ENCODE data around the gene TMEM243. TPM values are rescaled to one million over a fixed set of nuclear protein-coding genes. Genes with fewer than 3 reads are reported as not detected.

Gene TMEM243
- total RNA-seq, 1 experiment from 2014 or later, result 15.4 TPM

GRCh38 chr7:87171282-87171934 is 48.1 kb downstream of the TMEM243 start:
- no TSS peak for BruUV-seq (replicated peaks)
- intact Hi-C loops (cut with micrococcal nuclease; ENCODE audit: unreplicated experiment), result no loop called here

GRCh38 chr7:87170828-87171227 is 48.7 kb downstream of the TMEM243 start:
- H3K4me1 ChIP-seq (ENCODE audit: control insufficient read depth, insufficient read depth, low read length), result no peaks in the 10 kb centered on the region
- TF ChIP-seq CTCF (IDR thresholded peaks at IDR 0.05) (no peak), TCF7L2 (IDR thresholded peaks at IDR 0.05; ENCODE audit: low read depth, low read length) (no peak), SIN3A (IDR thresholded peaks at IDR 0.05; ENCODE audit: borderline replicate concordance, insufficient read depth, low read depth, low read length) (no peak), POLR2AphosphoS5 (IDR thresholded peaks at IDR 0.05; ENCODE audit: low read depth, low read length) (no peak), REST (IDR thresholded peaks at IDR 0.05; ENCODE audit: insufficient read depth in 1 of 2, low read depth in 2 of 2, low read length in 1 of 2) (no peak)
- in situ Hi-C loops (cut with HindIII; ENCODE audit: low pct_unique_long_range_greater_than_20kb, low sequenced_read_pairs), result no loop called here
- ChIA-PET CTCF (no interaction called here), POLR2A (no interaction called here)
- H3K4me3 ChIP-seq (ENCODE audit: low read depth in 2 of 2, low read length in 2 of 2), result no peak overlapping the region
- H3K36me3 ChIP-seq (ENCODE audit: control insufficient read depth, insufficient read depth, low read length), result peaks cover 74% of the 10 kb centered on the region
- ATAC-seq (no peak), DNase-seq (ENCODE audit: low read depth, low spot score) (no peak)
- no peaks in the 10 kb centered on the region for H3K9me3 ChIP-seq (ENCODE audit: control insufficient read depth, insufficient read depth, low read depth, low read length)
- H3K27me3 ChIP-seq (ENCODE audit: control insufficient read depth, insufficient read depth, low read length), result no peaks in the 10 kb centered on the region
- H3K27ac ChIP-seq (ENCODE audit: low read length), result no peak overlapping the region
- BruUV-seq (replicated peaks), result no TSS peak
- intact Hi-C loops (cut with micrococcal nuclease; ENCODE audit: unreplicated experiment), result no loop called here

More at GRCh38 chr7:87171282-87171934, 48.1 kb downstream of the TMEM243 start:
- ATAC-seq (no peak), DNase-seq (ENCODE audit: low read depth, low spot score) (no peak)
- no peak for TF ChIP-seq POLR2AphosphoS5 (IDR thresholded peaks at IDR 0.05; ENCODE audit: low read depth, low read length)
- no peak for TF ChIP-seq CTCF (IDR thresholded peaks at IDR 0.05)
- TF ChIP-seq REST (IDR thresholded peaks at IDR 0.05; ENCODE audit: insufficient read depth in 1 of 2, low read depth in 2 of 2, low read length in 1 of 2), result no peak
- no peak for TF ChIP-seq SIN3A (IDR thresholded peaks at IDR 0.05; ENCODE audit: borderline replicate concordance, insufficient read depth, low read depth, low read length)
- no peak for TF ChIP-seq TCF7L2 (IDR thresholded peaks at IDR 0.05; ENCODE audit: low read depth, low read length)
- no peak overlapping the region for H3K27ac ChIP-seq (ENCODE audit: low read length)
- ChIA-PET CTCF (no interaction called here), POLR2A (no interaction called here)
- in situ Hi-C loops (cut with HindIII; ENCODE audit: low pct_unique_long_range_greater_than_20kb, low sequenced_read_pairs), result no loop called here
- no peaks in the 10 kb centered on the region for H3K9me3 ChIP-seq (ENCODE audit: control insufficient read depth, insufficient read depth, low read depth, low read length)
- H3K36me3 ChIP-seq (ENCODE audit: control insufficient read depth, insufficient read depth, low read length), result peaks cover 73% of the 10 kb centered on the region
- H3K4me3 ChIP-seq (ENCODE audit: low read depth in 2 of 2, low read length in 2 of 2), result no peak overlapping the region
- no peaks in the 10 kb centered on the region for H3K4me1 ChIP-seq (ENCODE audit: control insufficient read depth, insufficient read depth, low read length)
- no peaks in the 10 kb centered on the region for H3K27me3 ChIP-seq (ENCODE audit: control insufficient read depth, insufficient read depth, low read length)
